Activated T-cell treated with anti-CD3 and anti-CD28 coated beads for 48 hours (primary cell): ENCODE results near the gene LYPD4.

ENCODE experiments used
- DNase-seq: peaks from one replicate; pipeline ENCODE4 v3.0.0-alpha.2; 2020; ENCODE audit warnings: low read depth

LYPD4 gene

DNA sequence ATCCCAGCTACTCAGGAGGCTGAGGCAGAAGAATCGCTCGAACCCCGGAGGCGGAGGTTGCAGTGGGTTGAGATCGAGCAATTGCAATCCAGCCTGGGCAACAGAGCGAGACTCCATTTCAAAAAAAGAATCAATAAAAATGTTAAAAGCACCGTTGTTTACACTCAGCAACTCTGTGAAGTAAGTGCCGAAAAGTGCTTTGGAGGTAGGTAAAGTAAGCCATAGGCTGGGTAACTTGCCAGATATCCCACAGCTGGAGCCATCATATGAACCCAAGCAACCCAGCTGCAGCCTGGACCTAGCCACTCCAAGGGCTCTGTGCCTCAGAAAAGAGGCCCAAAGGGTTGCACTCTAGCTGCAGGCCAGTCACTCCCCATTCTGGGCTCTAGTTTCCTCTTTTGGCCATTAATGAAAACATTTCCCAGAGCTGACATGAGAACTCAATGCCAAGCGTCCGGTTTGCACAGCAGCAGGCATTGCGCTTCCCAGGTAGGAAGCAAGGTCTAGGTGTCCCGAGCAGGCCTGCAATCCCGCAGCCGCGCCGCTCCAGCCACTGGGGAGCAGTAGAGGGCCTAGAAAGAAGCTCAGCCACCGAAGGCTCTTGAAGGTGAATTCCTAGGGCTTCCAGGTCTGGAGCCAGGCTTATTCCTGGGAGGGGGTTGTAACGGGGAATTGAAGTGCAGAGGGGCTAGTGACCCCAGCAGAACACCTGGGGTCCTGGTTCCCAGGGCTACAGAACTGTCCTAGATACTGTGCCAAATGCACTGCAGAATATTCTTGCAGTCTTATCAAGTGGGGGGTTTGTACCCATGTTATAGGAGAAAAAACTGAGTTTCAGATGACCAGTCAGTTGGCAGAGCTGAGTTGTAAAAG, 28.5 kb upstream of the LYPD4 start:
- peak; percentile 61 for DNase-seq

DNA sequence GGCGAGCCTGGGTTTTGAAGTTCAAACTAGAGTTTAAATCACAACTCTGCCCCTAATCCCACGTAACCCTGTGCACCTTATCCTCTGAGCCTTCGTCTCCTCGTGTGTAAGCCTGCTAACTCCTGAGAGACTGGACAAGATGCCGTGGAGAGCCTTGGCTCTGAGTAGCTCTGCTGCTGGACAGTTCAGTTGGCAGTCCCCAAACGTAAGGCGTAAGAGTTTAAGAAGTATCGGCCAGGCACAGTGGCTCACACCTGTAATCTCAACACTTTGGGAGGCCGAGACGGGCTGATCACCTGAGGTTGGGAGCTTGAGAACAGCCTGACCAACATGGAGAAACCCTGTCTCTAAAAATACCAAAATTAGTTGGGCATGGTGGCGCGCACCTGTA, 27.9 kb upstream of the LYPD4 start:
- no peak for DNase-seq

DNA sequence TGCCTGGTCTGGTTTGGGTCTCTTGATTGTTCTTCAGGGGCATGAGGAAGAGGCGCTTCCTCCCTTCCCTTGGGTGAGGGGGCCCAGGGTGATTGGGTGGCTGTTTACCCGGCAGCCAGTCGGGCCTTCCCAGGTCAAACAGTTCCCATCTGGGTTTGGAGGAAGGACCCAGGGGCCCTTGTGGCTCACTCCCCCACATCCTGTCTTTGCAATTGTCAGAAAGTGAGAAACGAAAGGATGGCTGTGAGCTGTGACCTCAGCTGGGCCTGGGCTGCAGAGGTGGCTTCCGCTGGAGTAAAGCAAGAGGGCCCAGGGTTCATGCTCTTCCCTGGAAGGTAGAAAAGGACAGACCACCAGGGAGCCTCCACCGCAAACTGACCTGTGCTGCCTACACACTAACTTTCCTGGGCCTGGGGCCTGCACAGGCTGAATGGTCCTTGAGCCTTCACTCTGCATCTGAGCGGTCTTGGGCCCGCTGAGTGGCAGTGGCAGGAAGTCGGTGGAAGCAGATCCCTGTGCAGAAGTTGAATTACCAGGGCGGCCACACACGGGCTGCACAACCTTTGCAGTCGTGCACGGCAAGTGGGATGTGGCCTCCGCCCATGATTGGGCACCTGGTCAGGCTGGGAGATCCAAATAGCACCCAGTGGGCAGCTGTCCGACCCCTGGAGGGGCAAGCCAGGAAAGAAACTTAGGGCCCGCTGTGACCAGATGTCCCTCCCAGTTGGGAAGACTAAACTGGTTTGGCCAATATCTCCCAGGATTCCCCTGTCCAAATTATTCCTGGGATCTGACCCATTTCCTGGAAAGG, 27.3 kb upstream of the LYPD4 start:
- DNase-seq = peak; percentile 69

DNA sequence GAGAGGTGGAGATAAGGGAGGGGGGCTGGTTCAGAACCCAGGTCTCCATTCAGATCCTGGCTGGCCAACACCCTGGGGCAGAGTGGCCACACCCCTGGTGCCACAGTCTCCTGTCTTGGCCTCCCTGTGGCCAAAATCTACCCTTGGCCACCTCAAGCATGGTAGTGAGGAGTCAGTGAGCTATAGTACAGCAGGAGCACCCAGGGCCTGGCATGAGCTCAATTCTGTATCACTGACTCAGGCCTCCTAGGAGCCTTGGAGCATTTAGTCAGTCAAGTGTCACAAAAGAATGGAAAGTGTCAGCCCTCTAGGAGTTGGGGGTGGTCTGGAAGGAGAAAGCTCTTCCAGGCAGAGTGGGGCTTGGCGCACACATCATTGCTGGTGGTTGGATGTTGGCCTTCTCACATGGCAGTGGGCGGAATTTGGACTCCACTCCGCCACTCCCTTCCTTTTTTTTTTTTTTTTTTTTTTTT, 26.0 kb upstream of the LYPD4 start:
- DNase-seq = no peak

DNA sequence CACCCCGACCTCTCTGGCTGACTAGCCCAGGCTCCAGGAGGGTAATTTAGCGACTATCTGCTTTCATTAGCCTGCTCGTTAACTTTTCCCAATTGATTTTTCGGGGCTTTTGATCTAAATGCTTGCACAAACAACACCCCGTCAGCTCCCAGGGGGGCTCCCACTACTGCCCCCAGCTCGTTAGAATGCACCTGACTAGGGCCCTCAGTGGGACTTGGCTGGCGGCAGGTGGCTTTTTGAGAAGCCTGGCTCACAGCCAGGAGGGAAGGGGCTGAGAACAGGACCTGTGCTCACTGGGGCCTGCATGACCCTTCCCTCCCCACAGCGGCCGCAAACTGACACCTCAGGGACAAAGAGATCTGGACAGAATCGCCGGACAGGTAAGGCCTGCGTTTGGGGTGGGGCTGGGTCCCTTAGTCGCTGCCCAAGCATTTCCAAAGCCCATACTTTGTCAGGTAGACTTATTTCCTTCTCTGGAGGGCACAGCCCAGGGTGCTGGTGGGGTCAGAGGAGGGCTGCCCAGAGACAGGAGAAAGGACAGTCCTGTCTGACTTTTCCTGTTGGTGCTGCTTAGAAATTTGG, 25.0 kb upstream of the LYPD4 start:
- DNase-seq = no peak

DNA sequence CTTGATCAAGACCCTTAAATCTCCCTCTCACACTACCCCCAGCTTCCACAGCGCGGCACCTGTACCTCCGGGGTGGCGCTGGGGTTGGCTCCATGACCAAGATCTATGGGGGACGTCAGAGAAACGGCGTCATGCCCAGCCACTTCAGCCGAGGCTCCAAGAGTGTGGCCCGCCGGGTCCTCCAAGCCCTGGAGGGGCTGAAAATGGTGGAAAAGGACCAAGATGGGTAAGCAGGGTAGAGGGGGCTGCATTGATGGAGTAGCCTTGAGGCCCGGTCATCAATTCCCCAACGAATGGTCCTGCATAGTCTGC, 24.5 kb upstream of the LYPD4 start:
- no peak for DNase-seq

DNA sequence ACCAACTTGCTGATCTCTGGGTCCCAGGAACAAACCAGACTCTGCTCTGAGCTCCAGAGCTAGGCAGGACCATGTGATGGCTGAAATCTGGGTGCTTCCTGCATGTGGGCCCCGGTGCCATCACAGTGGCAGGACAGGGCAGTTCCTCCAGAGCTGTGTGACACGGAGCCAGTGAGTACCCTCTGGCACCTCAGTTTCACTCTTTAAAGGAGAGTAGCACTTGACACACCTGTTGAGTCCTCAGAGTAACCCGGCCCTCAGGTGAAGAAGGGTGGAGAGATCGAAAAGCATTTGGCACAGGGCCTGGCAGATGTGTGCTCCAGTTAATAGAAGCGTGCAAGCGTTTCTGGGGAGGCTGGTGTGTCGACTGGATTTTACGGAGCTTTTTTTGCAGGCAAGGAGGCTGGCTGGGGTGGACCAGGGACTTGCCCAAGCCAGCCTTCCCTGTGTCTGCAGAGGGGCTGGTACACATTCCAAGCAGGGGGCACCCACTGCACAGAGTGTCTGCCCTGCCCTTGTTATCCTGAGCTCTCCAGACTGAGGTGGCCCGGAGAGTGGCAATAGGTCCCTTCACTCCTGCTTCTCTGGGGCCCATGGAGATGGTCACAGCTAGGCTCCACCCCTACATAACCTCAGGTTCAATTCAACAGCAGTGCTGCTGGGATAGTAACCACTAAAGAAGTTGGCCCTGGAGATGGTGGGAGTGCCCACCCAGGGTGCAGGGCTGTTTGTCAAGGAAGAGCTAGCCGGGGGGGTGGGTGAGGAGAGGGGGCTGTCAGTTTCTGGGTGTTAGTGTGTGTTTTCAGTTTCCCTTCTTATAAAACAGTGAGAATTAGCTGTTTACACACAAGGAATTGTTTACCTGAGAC, 23.9 kb upstream of the LYPD4 start:
- DNase-seq = no peak

DNA sequence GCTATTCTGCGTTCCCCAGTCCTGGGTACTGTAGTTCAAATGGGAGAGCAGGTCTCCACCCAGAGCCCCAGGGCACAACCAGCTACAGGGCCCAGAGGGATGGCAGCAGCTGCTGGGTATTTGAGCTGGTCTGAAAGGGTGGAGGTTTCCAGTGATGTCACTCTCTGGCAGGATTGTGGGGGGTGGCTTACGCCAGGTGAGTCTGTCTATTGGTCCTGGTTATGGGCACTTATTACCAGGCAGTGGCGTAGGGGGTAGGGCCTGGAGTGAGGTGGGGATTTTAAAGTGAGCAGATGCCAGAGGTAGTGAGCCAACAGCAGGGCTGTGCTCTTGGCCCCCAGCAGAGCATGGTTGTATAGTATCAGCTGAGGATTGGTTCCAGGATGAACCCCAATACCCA, 21.8 kb upstream of the LYPD4 start:
- DNase-seq = no peak

DNA sequence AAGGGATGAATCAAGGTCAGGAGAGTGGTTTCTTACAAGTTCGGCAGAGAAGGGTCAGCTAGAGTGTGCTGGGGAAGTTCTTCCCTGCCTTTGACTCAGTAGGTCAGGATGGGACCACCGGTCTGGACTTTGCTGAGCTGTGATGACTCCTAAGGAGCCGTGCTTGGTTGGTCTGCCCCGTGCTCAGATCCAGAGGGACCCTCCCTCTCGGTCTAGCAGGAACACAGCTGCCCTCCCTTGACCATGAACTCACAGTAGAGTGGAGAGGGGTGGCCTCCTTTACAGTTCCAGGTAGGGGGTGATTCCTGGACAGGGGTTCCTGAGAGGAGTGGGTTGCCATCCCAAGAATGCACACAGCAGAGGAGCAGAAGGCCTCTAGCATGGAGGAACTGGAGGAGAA, 19.9 kb upstream of the LYPD4 start:
- DNase-seq = no peak

DNA sequence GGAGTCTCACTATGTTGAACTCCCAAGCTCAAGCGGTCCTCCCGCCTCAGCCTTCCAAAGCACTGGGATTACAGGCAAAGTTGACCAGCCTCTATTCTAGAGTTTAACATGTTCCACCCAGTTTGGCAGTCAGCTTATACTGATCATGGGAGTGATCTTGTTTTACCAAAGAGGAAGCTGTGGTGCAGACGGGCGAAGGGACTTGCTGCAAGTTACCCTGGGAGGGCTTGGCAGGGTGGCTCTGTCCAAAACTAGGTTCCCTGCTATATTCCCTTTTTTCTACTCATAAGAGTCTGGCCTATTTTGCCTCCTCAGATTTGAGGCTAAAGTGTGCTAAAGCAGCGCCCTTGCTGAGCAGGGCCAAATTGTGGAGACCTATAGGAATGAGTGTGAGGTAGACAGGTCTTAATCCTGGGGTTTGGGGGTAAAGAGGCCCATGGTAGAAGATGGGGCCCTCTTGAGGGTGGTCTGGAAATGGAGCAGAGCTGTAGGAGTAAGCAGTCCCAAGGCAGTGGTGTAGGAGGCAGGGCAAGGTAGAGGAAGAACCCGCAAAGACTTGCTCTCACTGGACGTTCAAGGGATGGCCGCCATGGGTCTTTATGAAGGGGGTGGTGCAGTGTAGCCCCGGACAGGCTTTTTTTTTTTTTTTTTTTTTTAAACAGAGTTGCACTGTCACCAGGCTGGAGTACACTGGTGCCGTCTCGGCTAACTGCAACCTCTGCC, 18.9 kb upstream of the LYPD4 start:
- DNase-seq = no peak

DNA sequence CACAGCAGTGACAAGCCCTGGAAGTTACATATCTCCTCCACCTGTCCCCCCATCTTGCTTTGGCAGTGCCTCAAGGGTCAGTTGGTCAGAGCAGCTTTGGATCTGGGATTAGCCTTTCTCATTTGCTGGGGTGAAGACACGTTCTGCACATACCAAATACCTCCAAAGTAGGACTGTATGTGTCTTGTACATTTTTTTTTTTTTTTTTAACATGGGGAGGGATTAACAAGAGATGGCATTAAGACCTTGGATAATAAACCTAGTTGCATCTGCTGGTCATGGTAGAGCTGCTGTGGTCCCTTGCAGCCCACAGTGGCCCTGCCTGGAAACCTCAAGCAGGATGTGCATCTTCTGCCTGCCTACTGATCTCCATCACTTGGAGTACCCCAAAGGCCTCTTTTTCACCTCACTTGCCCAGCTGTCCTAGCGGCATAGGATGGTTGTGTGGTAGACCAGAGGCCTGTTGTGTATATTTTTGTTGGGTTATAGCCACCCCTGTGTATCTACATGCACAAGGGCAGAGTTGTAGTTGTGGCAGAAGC, 18.0 kb upstream of the LYPD4 start:
- DNase-seq = no peak

DNA sequence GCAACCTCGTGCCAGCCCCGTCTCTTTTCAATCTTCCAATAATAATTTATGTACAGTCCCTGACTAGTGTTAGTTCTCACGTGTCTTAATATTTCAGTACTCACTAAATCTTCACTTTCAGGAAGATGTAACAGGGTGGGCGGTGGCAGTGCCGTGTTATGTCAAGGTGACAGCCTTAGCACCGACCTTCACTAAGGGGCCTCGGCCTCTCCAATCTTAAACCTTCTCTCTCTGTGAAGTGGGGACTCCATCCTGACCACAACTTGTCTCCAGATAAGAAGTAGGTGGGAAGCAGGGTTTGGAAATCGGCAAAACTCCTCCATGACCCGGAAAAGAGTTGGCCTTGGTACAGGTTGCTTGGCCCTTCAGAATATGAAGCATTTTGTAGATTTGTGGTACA, 17.4 kb upstream of the LYPD4 start:
- no peak for DNase-seq

DNA sequence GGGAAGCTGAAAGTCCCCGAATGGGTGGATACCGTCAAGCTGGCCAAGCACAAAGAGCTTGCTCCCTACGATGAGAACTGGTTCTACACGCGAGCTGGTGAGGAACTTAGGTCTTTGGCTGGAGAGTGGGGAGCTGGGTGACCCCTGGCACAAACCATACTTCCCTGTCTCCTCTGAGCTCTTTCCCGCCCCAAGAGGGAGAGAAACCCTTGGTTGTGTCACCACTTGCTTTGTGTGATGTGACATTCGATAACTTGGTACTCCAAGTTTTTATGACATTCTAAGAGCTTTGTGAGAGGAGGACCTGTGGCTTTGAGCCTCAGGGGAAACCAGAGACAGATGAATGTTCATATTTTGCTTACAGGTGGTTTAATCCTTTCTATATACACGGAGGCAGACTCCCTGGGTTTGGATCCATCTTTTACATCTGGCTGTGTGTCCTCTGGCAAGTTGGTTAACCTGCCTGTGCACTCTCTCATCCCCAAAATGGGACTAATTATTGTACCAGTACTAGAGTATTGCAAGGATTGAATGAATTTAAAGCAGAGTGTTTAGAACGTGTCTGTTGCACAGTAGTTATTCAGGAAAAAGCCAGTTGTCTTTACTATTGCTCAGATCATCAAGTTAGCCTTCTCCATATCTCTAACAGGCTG, 16.8 kb upstream of the LYPD4 start:
- DNase-seq = no peak

DNA sequence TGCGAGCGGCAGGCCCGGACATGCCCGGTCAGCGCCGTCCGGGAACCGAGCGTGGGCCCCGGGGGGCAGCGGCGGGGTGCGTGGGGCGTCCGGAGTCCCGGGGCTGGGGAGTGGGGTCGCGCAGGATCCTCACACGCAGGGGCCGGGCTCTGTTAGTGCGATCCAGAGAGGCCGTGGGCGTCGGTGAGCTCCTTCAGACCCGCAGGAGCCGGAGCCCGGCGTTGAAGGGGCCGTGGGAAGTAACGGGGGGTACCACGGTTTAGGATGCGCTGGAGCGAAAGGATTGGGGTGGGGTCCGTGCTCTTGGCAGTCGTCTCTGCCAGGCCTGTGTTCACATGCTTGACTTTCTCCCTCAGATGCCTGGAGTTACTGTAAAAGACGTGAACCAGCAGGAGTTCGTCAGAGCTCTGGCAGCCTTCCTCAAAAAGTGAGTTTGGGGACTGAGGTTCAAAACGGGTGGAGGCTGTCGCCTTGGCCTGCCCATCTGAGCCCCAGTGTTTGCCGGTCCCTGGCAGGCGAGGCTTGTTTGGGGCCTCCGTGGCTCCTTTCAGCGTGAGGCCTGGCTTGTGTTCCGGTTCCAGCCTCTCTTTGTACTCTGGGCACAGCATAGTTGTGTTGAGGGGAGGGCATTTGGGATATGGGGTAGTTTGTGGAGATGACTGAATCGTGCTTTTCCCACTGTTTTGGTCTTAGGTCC, 16.1 kb upstream of the LYPD4 start:
- DNase-seq = no peak

DNA sequence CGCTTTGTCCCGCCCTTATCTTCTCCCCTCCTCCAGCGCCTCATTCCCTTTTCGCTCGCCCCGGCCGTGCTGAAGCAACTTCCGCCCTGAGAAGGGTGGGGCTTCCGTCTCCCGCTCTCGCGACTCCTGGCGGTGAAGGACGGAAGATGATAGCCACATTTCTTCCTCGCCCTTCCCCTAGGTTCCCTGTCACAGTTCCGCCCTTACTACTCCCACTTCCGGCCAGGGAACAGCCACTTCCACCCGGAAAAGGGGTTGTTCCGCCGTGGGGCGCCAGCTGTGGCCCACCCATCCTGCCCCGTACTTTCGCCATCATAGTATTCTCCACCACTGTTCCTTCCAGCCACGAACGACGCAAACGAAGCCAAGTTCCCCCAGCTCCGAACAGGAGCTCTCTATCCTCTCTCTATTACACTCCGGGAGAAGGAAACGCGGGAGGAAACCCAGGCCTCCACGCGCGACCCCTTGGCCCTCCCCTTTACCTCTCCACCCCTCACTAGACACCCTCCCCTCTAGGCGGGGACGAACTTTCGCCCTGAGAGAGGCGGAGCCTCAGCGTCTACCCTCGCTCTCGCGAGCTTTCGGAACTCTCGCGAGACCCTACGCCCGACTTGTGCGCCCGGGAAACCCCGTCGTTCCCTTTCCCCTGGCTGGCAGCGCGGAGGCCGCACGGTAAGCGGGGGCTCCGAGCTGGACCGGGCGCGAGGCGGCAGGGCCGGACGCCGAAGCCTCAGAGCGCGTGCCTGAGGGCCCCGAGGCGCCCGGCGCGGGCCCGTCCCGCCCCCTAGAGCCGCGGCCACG, 15.3 kb upstream of the LYPD4 start, which contains the start of gene RPS19:
RPS19 (plus strand) TSS at position 638 of the 801 bp plus-strand sequence. CDS start 520 bp downstream, outside the sequence.
- peak; percentile 97 for DNase-seq

DNA sequence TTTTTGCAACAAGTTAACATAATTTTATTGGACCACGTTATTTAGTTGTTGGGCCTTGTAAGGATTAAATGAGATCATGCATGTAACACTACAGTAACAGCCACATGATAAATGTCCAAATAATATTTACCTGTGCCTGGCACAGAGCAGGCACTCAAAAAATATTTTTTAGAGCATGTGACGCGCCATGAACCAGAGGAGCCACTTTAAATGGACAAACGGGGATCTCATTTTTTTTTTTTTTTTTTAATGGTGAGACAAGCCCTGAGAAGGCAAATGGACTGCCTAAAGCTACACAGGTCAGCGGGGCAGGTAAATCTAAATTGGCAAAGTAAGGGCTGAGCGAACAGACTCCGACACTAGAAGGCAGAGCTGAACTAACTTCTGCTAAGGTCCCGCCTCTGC, 14.7 kb upstream of the LYPD4 start:
- DNase-seq = no peak

DNA sequence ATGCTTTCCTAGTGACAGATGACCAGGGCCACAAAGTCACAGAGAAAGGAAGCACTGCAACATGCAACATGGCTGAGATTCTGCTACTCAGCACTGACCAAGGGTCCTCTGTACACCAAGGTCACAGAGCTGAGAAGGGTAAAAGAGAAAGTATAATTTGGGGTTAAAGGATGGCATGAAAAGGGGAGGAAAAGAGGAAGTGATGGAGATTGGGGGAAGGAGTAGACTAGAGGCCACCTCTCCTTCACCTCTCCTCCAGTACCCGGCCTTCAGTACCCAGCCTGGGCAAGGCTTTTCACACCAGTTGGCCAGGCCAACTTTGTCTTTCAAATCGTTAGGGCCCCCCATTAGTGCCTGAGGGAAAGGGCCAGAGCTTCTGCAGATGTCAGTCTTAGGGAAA, 9.3 kb upstream of the LYPD4 start:
- no peak for DNase-seq

DNA sequence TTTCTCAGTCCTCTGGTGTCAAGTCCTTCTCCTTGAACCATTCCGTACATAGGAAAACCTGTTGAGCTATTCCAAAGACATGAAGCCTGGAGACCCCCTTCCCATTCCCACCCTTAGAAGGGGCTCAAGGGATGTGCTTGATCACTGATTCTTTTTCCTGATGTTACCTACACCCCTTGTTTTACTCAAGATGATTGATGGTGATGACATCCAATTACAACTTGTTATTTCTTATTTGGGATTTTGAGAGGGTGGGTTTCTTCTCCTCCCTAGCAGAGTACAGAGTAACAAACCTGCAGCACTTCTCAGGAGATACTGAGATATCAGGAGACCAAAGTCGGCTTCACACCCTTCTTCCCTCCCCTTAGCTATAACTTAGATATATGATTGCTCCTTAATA, 8.9 kb upstream of the LYPD4 start:
- no peak for DNase-seq

DNA sequence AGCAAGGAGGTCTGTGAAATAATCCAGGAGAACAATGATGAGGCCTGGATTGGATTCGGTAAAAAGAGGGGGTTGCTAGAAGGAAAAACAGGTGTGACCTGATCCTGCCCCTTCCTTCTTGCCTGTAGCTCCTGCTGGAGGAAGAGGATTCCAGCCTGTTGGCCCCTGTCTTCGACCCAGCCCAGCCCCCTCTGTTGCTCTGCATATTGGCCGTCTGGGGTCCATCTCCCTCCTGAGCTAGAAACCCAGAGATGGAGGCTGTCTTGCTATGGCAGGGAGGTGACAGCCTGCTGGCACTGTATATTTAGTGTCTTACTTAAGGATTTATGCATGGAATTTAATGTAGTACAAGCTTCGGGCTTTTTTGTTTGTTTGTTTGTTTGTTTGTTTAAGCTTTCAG, 7.0 kb upstream of the LYPD4 start:
- DNase-seq = no peak
